ENCODE results near the gene UQCC3.

Gene UQCC3

GRCh38 chr11:62708392-62708791, 36.9 kb downstream of the UQCC3 start:
- no peaks in the 10 kb centered on the region for H3K9me3 ChIP-seq (ENCODE audit: control insufficient read depth, low read length)
- H3K4me1 ChIP-seq (ENCODE audit: control insufficient read depth, insufficient read depth, low read length), result peaks cover 52% of the 10 kb centered on the region
- H3K4me3 ChIP-seq (ENCODE audit: low read length), result peak overlapping the region; percentile 52
- no peaks in the 10 kb centered on the region for H3K27me3 ChIP-seq (ENCODE audit: control insufficient read depth, insufficient read depth, low read length)
- peak overlapping the region; percentile 92 for H3K9ac ChIP-seq (ENCODE audit: low read length)
- H3K36me3 ChIP-seq (ENCODE audit: control insufficient read depth, insufficient read depth, low read length), result peaks cover 5% of the 10 kb centered on the region

- Histone ChIP-seq H3K9ac (ENCODE audit: low read length) (peak overlapping the region; percentile 92), H3K36me3 (ENCODE audit: control insufficient read depth, insufficient read depth, low read length) (peaks cover 5% of the 10 kb centered on the region), H3K4me3 (ENCODE audit: low read length) (peak overlapping the region; percentile 52), H3K27me3 (ENCODE audit: control insufficient read depth, insufficient read depth, low read length) (no peaks in the 10 kb centered on the region), H3K4me1 (ENCODE audit: control insufficient read depth, insufficient read depth, low read length) (peaks cover 56% of the 10 kb centered on the region), H3K9me3 (ENCODE audit: control insufficient read depth, low read length) (no peaks in the 10 kb centered on the region)
Observed at GRCh38 chr11:62708793-62709192, 37.3 kb downstream of the UQCC3 start.

- Histone ChIP-seq H3K4me1 (ENCODE audit: control insufficient read depth, insufficient read depth, low read length) (peaks cover 62% of the 10 kb centered on the region), H3K9ac (ENCODE audit: low read length) (peak overlapping the region; percentile 92)
Observed at GRCh38 chr11:62709247-62710000, 38.0 kb downstream of the UQCC3 start.

GRCh38 chr11:62710001-62710345, 38.5 kb downstream of the UQCC3 start:
- Histone ChIP-seq H3K36me3 (ENCODE audit: control insufficient read depth, insufficient read depth, low read length) (peaks cover 11% of the 10 kb centered on the region), H3K9ac (ENCODE audit: low read length) (peak overlapping the region; percentile 92), H3K27me3 (ENCODE audit: control insufficient read depth, insufficient read depth, low read length) (no peaks in the 10 kb centered on the region), H3K9me3 (ENCODE audit: control insufficient read depth, low read length) (no peaks in the 10 kb centered on the region), H3K4me3 (ENCODE audit: low read length) (peak overlapping the region; percentile 86), H3K4me1 (ENCODE audit: control insufficient read depth, insufficient read depth, low read length) (peaks cover 62% of the 10 kb centered on the region)

More at GRCh38 chr11:62709247-62710000, 38.0 kb downstream of the UQCC3 start:
- Histone ChIP-seq H3K27me3 (ENCODE audit: control insufficient read depth, insufficient read depth, low read length) (no peaks in the 10 kb centered on the region), H3K36me3 (ENCODE audit: control insufficient read depth, insufficient read depth, low read length) (peaks cover 7% of the 10 kb centered on the region), H3K9me3 (ENCODE audit: control insufficient read depth, low read length) (no peaks in the 10 kb centered on the region), H3K4me3 (ENCODE audit: low read length) (peak overlapping the region; percentile 86)

GRCh38 chr11:62712276-62712812, 40.9 kb downstream of the UQCC3 start:
- H3K9ac ChIP-seq (ENCODE audit: low read length), result peak overlapping the region; percentile 38
- peaks cover 17% of the 10 kb centered on the region for H3K36me3 ChIP-seq (ENCODE audit: control insufficient read depth, insufficient read depth, low read length)
- no peaks in the 10 kb centered on the region for H3K9me3 ChIP-seq (ENCODE audit: control insufficient read depth, low read length)
- H3K27me3 ChIP-seq (ENCODE audit: control insufficient read depth, insufficient read depth, low read length), result no peaks in the 10 kb centered on the region
- H3K4me3 ChIP-seq (ENCODE audit: low read length), result no peak overlapping the region
- peaks cover 46% of the 10 kb centered on the region for H3K4me1 ChIP-seq (ENCODE audit: control insufficient read depth, insufficient read depth, low read length)

- H3K36me3 ChIP-seq (ENCODE audit: control insufficient read depth, insufficient read depth, low read length), result peaks cover 17% of the 10 kb centered on the region
- H3K27me3 ChIP-seq (ENCODE audit: control insufficient read depth, insufficient read depth, low read length), result no peaks in the 10 kb centered on the region
- no peaks in the 10 kb centered on the region for H3K9me3 ChIP-seq (ENCODE audit: control insufficient read depth, low read length)
- peaks cover 46% of the 10 kb centered on the region for H3K4me1 ChIP-seq (ENCODE audit: control insufficient read depth, insufficient read depth, low read length)
- H3K4me3 ChIP-seq (ENCODE audit: low read length), result no peak overlapping the region
- peak overlapping the region; percentile 38 for H3K9ac ChIP-seq (ENCODE audit: low read length)
Observed at GRCh38 chr11:62712861-62713260, 41.4 kb downstream of the UQCC3 start.

- Histone ChIP-seq H3K9ac (ENCODE audit: low read length) (peak overlapping the region; percentile 38), H3K4me1 (ENCODE audit: control insufficient read depth, insufficient read depth, low read length) (peaks cover 43% of the 10 kb centered on the region), H3K27me3 (ENCODE audit: control insufficient read depth, insufficient read depth, low read length) (no peaks in the 10 kb centered on the region), H3K36me3 (ENCODE audit: control insufficient read depth, insufficient read depth, low read length) (peaks cover 17% of the 10 kb centered on the region), H3K9me3 (ENCODE audit: control insufficient read depth, low read length) (no peaks in the 10 kb centered on the region), H3K4me3 (ENCODE audit: low read length) (no peak overlapping the region)
Observed at GRCh38 chr11:62713343-62713742, 41.9 kb downstream of the UQCC3 start.

GRCh38 chr11:62715150-62716130, 44.0 kb downstream of the UQCC3 start:
- peaks cover 16% of the 10 kb centered on the region for H3K36me3 ChIP-seq (ENCODE audit: control insufficient read depth, insufficient read depth, low read length)
- H3K27me3 ChIP-seq (ENCODE audit: control insufficient read depth, insufficient read depth, low read length), result no peaks in the 10 kb centered on the region
- no peak overlapping the region for H3K4me3 ChIP-seq (ENCODE audit: low read length)
- H3K4me1 ChIP-seq (ENCODE audit: control insufficient read depth, insufficient read depth, low read length), result peaks cover 30% of the 10 kb centered on the region
- H3K9me3 ChIP-seq (ENCODE audit: control insufficient read depth, low read length), result no peaks in the 10 kb centered on the region
- no peak overlapping the region for H3K9ac ChIP-seq (ENCODE audit: low read length)

- Histone ChIP-seq H3K4me3 (ENCODE audit: low read length) (no peak overlapping the region), H3K9me3 (ENCODE audit: control insufficient read depth, low read length) (no peaks in the 10 kb centered on the region), H3K9ac (ENCODE audit: low read length) (no peak overlapping the region), H3K4me1 (ENCODE audit: control insufficient read depth, insufficient read depth, low read length) (peaks cover 27% of the 10 kb centered on the region), H3K36me3 (ENCODE audit: control insufficient read depth, insufficient read depth, low read length) (peaks cover 15% of the 10 kb centered on the region), H3K27me3 (ENCODE audit: control insufficient read depth, insufficient read depth, low read length) (no peaks in the 10 kb centered on the region)
Observed at GRCh38 chr11:62716206-62716605, 44.7 kb downstream of the UQCC3 start.

GRCh38 chr11:62716816-62717215, 45.3 kb downstream of the UQCC3 start:
- peaks cover 27% of the 10 kb centered on the region for H3K4me1 ChIP-seq (ENCODE audit: control insufficient read depth, insufficient read depth, low read length)
- no peak overlapping the region for H3K4me3 ChIP-seq (ENCODE audit: low read length)
- H3K36me3 ChIP-seq (ENCODE audit: control insufficient read depth, insufficient read depth, low read length), result peaks cover 20% of the 10 kb centered on the region
- no peaks in the 10 kb centered on the region for H3K9me3 ChIP-seq (ENCODE audit: control insufficient read depth, low read length)
- no peaks in the 10 kb centered on the region for H3K27me3 ChIP-seq (ENCODE audit: control insufficient read depth, insufficient read depth, low read length)
- no peak overlapping the region for H3K9ac ChIP-seq (ENCODE audit: low read length)

- no peaks in the 10 kb centered on the region for H3K27me3 ChIP-seq (ENCODE audit: control insufficient read depth, insufficient read depth, low read length)
- peaks cover 14% of the 10 kb centered on the region for H3K4me1 ChIP-seq (ENCODE audit: control insufficient read depth, insufficient read depth, low read length)
- no peak overlapping the region for H3K4me3 ChIP-seq (ENCODE audit: low read length)
- H3K36me3 ChIP-seq (ENCODE audit: control insufficient read depth, insufficient read depth, low read length), result peaks cover 35% of the 10 kb centered on the region
- no peak overlapping the region for H3K9ac ChIP-seq (ENCODE audit: low read length)
- no peaks in the 10 kb centered on the region for H3K9me3 ChIP-seq (ENCODE audit: control insufficient read depth, low read length)
Observed at GRCh38 chr11:62719302-62719978, 48.0 kb downstream of the UQCC3 start.
